ENCODE results near the gene KLC1.
"Not testable (repeated sequence)": the region's sequence is repeated elsewhere in the genome, so short reads cannot be mapped to it uniquely, and the experiment has no call there.

The KLC1 gene

GRCh38 chr14:103662591-103662990 lies 33.6 kb downstream of the KLC1 start:
- FAIRE-seq = no peak

- FAIRE-seq = no peak
These were observed 34.5 kb downstream of the KLC1 start for GRCh38 chr14:103663506-103663905.

GRCh38 chr14:103667671-103668070 lies 38.7 kb downstream of the KLC1 start:
- no peak for FAIRE-seq

- FAIRE-seq = no peak
These were observed 39.1 kb downstream of the KLC1 start for GRCh38 chr14:103668117-103668516.

- FAIRE-seq = no peak
These were observed 40.4 kb downstream of the KLC1 start for GRCh38 chr14:103669370-103669769.

- no peak for FAIRE-seq
These were observed 42.9 kb downstream of the KLC1 start for GRCh38 chr14:103671911-103672310.

- FAIRE-seq = no peak
These were observed 46.9 kb downstream of the KLC1 start for GRCh38 chr14:103675957-103676356.

GRCh38 chr14:103676881-103677675 lies 48.1 kb downstream of the KLC1 start:
- FAIRE-seq = no peak

- no peak for FAIRE-seq
These were observed 50.3 kb downstream of the KLC1 start for GRCh38 chr14:103679351-103679750.

GRCh38 chr14:103680491-103681231 lies 51.6 kb downstream of the KLC1 start:
- FAIRE-seq = no peak

GRCh38 chr14:103683139-103683538 lies 54.1 kb downstream of the KLC1 start:
- no peak for FAIRE-seq

- FAIRE-seq = no peak
These were observed 55.5 kb downstream of the KLC1 start for GRCh38 chr14:103684471-103684870.

- FAIRE-seq = no peak
These were observed 55.9 kb downstream of the KLC1 start for GRCh38 chr14:103684871-103685270.

- no peak for FAIRE-seq
These were observed 56.5 kb downstream of the KLC1 start for GRCh38 chr14:103685276-103686211.

- FAIRE-seq = no peak
These were observed 57.9 kb downstream of the KLC1 start for GRCh38 chr14:103686831-103687485.

GRCh38 chr14:103687712-103688111 lies 58.7 kb downstream of the KLC1 start:
- no peak for FAIRE-seq

GRCh38 chr14:103688441-103688840 lies 59.4 kb downstream of the KLC1 start:
- FAIRE-seq = no peak

- FAIRE-seq = no peak
These were observed 60.2 kb downstream of the KLC1 start for GRCh38 chr14:103688906-103689902.

GRCh38 chr14:103690332-103690731 lies 61.3 kb downstream of the KLC1 start:
- FAIRE-seq = no peak

GRCh38 chr14:103691655-103692054 lies 62.6 kb downstream of the KLC1 start:
- FAIRE-seq = not testable (repeated sequence)

- FAIRE-seq = no peak
These were observed 63.1 kb downstream of the KLC1 start for GRCh38 chr14:103692159-103692558.

Measured in G401.6 (cell line).